Activated naive CD4-positive, alpha-beta T cell treated with anti-CD3 and anti-CD28 coated beads, Interleukin-2, amount 10 ng/mL, durations not matched to agents 7 days and 5 days (primary cell): Measurements from ENCODE around the gene ECM1.

Experiments
- CTCF ChIA-PET: fragments of 350-600 bp; sonication (Branson Sonifier 250); formaldehyde crosslinking; loops from one replicate; lab custom pipeline; 2021; ENCODE audit warnings: antibody characterized with exemption; lab: Charles Lee
- DNase-seq: peaks from one replicate; pipeline ENCODE4 v3.0.0-alpha.2; 2020
- H3K27ac Mint-ChIP-seq: one replicate; pipeline ENCODE4 v1.8.0; 2021; ENCODE audit warnings: mild to moderate bottlenecking, moderate library complexity, mixed read lengths
- H3K27me3 Mint-ChIP-seq: one replicate; pipeline ENCODE4 v1.8.0; 2021; ENCODE audit warnings: mild to moderate bottlenecking, mixed read lengths
- H3K36me3 Mint-ChIP-seq: one replicate; pipeline ENCODE4 v1.8.0; 2021; ENCODE audit warnings: mixed read lengths
- H3K4me1 Mint-ChIP-seq: one replicate; pipeline ENCODE4 v1.8.0; 2021; ENCODE audit warnings: mixed read lengths
- H3K4me3 Mint-ChIP-seq: one replicate; pipeline ENCODE4 v1.8.0; 2021; ENCODE audit warnings: mild to moderate bottlenecking, moderate library complexity, mixed read lengths
- H3K9me3 Mint-ChIP-seq: one replicate; pipeline ENCODE4 v1.8.0; 2021; ENCODE audit warnings: mixed read lengths

The ECM1 gene

DNA sequence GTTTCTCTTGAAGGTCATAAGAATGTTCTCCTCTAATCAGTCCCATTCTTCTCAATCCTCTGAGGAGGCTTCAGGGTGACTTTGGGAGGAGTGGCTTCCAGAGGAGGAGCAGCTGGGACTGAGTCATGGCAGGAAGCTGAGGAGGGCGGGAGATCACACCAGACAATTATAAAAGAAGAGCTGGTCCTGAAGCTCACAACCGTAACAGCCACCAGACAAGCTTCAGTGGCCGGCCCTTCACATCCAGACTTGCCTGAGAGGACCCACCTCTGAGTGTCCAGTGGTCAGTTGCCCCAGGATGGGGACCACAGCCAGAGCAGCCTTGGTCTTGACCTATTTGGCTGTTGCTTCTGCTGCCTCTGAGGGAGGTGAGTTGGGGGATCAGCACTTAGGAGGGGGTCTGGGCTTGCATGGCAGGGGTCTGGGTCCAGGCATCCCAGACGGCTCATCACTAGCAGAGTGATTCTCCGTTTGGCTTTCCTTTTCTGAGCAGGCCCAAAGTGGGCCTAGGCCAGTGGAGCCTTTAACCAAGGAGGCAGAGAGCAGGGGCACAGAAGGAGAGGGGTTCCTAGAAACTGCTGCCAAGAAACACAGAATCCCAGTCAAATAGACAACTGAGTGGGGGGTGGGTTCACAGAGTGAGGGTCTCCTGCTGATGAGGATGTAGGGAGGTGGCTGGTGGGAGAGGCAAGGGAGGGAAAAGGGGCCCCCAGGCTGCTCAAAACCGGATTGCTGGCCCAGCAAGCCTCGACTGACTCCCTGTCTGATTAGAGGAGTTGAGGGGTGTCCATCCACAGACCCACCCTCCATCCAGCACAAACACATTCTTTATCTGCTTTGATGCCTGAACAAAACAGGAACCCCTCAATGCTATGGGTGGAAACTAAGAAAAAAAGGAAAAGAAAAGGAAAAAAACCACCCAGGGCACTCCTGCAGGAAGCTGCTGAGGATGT lies at the start of gene ECM1:
Gene ECM1 (plus strand): TSS at position 198 of the 953 bp plus-strand sequence. CDS start 101 bp downstream, at position 299.
- Mint-ChIP-seq H3K9me3 (no peaks in the 10 kb centered on the region), H3K27ac (no peak within 1 kb of the TSS)

DNA sequence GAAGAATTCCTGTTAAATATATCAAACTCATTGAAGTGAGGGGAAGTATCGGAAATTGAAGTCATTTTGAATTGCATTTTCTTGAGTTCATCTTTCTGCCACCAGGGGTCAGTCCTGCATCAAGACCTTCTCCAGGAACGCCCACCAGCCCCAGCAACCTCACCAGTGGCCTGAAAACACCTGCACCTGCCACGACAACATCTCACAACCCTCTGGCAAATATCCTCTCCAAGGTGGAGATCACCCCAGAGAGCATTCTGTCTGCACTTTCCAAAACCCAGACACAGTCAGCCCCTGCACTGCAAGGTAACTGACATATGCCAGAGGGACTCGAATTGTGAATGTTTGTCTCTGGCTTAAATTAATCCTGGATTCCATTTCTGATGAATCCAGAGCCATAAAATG lies 43.5 kb upstream of the ECM1 start:
- no peak overlapping the region for H3K27ac Mint-ChIP-seq
- CTCF ChIA-PET, result interaction anchor here (1.2 to 1.4 kb wide), 2 partner anchors 69 to 72 kb away, joined by 5 to 11 read pairs; no protein-coding TSS in a partner anchor
- peak; percentile 80 for DNase-seq
- peaks cover 3% of the 10 kb centered on the region for H3K4me1 Mint-ChIP-seq
- peaks cover 24% of the 10 kb centered on the region for H3K36me3 Mint-ChIP-seq
- no peaks in the 10 kb centered on the region for H3K9me3 Mint-ChIP-seq
- no peak overlapping the region for H3K4me3 Mint-ChIP-seq
- H3K27me3 Mint-ChIP-seq, result no peaks in the 10 kb centered on the region

More for the DNA sequence above, at the start of gene ECM1:
- no peak for DNase-seq
- Mint-ChIP-seq H3K4me1 (peaks cover 9% of the 10 kb centered on the region), H3K27me3 (no peaks in the 10 kb centered on the region), H3K36me3 (peaks cover 25% of the 10 kb centered on the region), H3K4me3 (no peak within 1 kb of the TSS)
- CTCF ChIA-PET, result no interaction called here

DNA sequence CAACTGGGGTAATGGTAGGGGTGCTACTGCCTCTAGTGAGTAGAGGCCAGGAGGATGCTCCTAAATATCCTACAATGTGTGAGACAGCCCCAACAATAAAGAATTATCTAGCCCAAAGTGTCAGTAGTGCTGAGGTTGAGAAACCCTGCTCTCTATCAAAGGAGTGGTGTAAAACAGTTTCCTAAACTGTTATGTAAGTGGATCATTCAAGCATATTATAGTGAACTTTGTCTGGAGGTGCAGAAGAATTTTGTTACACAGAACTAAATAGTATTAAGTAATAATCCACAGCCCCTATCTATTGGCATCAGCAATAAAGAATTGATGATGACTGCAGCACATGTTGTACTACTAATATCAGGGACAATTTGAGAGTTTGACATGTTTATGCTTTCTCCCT lies 40.9 kb upstream of the ECM1 start:
- Mint-ChIP-seq H3K4me1 (no peaks in the 10 kb centered on the region), H3K36me3 (peaks cover 33% of the 10 kb centered on the region), H3K9me3 (no peaks in the 10 kb centered on the region), H3K27me3 (no peaks in the 10 kb centered on the region), H3K4me3 (no peak overlapping the region), H3K27ac (no peak overlapping the region)
- CTCF ChIA-PET, result no interaction called here
- DNase-seq, result no peak

DNA sequence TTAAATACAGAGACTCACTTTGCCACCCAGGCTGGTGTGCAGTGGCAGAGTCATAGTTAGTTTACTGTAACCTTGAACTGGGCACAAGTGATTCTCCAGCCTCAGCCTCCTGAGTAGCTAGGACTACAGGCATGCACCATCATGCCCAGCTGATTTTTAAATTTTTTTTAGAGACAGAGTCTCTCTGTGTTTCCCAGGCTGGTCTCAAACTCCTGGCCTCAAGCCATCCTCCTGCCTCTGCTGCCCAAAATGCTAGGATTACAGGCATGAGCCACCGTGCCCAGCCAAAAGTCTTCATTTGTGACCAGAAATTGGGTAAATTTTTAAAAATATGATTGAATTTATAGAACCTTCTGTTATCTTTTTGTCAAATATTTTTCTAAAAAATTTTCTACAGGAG lies 38.6 kb upstream of the ECM1 start:
- CTCF ChIA-PET, result no interaction called here
- H3K36me3 Mint-ChIP-seq, result peaks cover 37% of the 10 kb centered on the region
- H3K4me3 Mint-ChIP-seq, result no peak overlapping the region
- no peaks in the 10 kb centered on the region for H3K4me1 Mint-ChIP-seq
- DNase-seq, result no peak
- no peak overlapping the region for H3K27ac Mint-ChIP-seq
- H3K27me3 Mint-ChIP-seq, result no peaks in the 10 kb centered on the region
- H3K9me3 Mint-ChIP-seq, result no peaks in the 10 kb centered on the region

DNA sequence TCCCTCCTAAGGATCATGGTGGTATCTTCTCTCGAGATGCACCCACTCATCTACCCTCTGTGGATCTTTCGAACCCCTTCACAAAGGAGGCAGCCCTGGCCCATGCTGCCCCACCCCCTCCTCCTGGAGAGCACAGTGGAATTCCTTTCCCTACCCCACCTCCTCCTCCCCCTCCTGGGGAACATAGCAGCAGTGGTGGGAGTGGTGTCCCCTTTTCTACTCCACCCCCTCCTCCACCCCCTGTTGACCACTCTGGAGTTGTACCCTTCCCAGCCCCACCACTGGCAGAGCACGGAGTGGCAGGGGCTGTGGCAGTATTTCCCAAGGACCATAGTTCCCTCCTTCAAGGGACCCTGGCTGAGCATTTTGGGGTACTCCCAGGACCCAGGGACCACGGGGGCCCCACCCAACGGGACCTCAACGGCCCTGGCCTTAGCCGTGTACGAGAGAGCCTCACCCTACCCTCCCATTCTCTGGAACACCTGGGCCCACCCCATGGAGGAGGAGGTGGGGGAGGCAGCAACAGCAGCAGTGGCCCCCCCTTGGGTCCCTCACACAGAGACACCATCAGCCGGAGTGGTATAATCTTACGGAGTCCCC lies 35.2 kb upstream of the ECM1 start:
- CTCF ChIA-PET, result no interaction called here
- no peaks in the 10 kb centered on the region for H3K27me3 Mint-ChIP-seq
- peaks cover 26% of the 10 kb centered on the region for H3K36me3 Mint-ChIP-seq
- DNase-seq, result no peak
- H3K27ac Mint-ChIP-seq, result no peak overlapping the region
- H3K4me1 Mint-ChIP-seq, result no peaks in the 10 kb centered on the region
- no peak overlapping the region for H3K4me3 Mint-ChIP-seq
- H3K9me3 Mint-ChIP-seq, result no peaks in the 10 kb centered on the region

DNA sequence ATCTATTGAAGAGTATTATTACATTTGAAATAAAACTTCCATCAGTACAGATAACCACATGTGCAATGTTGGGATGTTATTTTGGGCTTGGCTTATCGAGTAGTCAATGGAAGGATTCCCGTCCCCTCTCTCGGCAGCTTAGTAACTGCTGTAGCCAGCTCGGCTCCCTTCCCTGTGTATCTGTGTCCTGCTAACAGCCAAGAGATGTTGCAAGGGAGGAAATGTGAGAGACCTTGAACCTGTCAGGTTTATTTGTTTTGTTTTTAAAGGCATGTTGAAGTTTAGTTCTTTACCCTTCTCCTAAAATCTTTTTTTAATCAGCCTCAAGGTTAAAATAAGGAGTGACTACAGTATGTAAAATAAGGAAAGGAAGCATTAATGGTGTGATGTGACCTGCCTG lies 34.2 kb upstream of the ECM1 start:
- Mint-ChIP-seq H3K4me1 (no peaks in the 10 kb centered on the region), H3K4me3 (no peak overlapping the region), H3K27ac (no peak overlapping the region), H3K9me3 (no peaks in the 10 kb centered on the region), H3K27me3 (no peaks in the 10 kb centered on the region), H3K36me3 (peaks cover 26% of the 10 kb centered on the region)
- CTCF ChIA-PET, result no interaction called here
- no peak for DNase-seq

DNA sequence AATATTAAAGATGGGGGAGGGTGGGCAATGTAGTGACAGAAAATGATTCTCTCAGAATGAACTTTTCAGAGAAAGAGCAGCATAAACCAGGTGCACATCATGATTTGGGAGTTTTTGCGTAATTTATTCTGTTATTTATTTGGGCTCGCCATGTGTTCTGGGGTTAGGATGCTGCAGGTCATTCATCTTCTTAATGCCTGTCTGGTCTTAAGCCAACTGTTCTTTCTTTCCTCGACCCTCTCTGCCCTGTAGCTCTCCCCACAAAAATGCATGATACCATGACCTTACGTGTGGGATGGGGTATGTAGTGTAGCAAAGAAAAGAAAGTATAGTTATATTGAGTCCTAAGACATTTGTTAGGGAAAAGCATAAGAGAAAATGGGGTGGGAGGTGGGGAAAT lies 33.0 kb upstream of the ECM1 start:
- Mint-ChIP-seq H3K27ac (no peak overlapping the region), H3K4me1 (no peaks in the 10 kb centered on the region), H3K9me3 (no peaks in the 10 kb centered on the region), H3K27me3 (no peaks in the 10 kb centered on the region), H3K4me3 (no peak overlapping the region), H3K36me3 (peaks cover 26% of the 10 kb centered on the region)
- no peak for DNase-seq
- CTCF ChIA-PET, result no interaction called here

DNA sequence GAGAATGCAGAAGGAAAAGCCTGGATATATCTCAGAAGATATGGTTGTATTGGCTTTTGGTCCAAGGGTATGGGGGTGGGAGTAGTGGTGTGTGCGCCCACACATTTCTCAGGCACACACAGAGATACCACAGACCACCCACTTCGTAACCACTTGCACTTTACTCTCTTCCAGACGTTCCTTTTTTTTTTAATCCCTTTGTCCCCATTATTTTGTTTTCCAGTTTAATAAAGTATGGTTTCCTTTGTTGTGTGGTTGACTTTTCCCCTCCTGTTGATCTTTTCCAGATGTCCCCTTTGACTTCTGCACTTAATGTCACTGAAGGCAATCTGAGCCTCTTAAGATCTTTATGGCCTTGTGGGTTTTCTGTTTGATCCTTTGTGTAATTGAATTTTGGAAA lies 31.2 kb upstream of the ECM1 start:
- H3K4me3 Mint-ChIP-seq, result no peak overlapping the region
- no peaks in the 10 kb centered on the region for H3K9me3 Mint-ChIP-seq
- peaks cover 10% of the 10 kb centered on the region for H3K36me3 Mint-ChIP-seq
- peaks cover 4% of the 10 kb centered on the region for H3K27me3 Mint-ChIP-seq
- H3K4me1 Mint-ChIP-seq, result no peaks in the 10 kb centered on the region
- H3K27ac Mint-ChIP-seq, result no peak overlapping the region
- CTCF ChIA-PET, result no interaction called here
- DNase-seq, result no peak

DNA sequence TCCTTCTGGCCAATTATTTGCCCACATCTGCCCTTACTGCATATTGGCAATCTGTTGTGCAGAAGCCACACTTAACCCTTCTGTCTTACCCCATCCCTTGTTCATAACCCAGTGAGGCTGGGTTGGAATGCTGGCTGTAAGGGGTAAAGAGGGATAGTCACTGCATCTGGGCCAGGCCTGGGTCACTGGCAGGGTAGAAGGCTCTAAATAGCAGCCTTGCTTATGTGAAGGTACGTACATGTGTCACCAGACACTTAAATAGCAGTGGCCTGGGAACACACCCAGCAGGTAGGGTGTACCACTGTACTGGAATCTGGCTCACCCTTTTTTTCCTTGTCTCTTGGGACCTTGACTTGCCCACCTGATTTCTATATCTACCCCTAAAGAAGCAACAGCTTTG lies 30.6 kb upstream of the ECM1 start:
- Mint-ChIP-seq H3K36me3 (peaks cover 4% of the 10 kb centered on the region), H3K27me3 (peaks cover 4% of the 10 kb centered on the region), H3K4me1 (no peaks in the 10 kb centered on the region), H3K27ac (no peak overlapping the region), H3K9me3 (no peaks in the 10 kb centered on the region), H3K4me3 (no peak overlapping the region)
- CTCF ChIA-PET, result no interaction called here
- no peak for DNase-seq

DNA sequence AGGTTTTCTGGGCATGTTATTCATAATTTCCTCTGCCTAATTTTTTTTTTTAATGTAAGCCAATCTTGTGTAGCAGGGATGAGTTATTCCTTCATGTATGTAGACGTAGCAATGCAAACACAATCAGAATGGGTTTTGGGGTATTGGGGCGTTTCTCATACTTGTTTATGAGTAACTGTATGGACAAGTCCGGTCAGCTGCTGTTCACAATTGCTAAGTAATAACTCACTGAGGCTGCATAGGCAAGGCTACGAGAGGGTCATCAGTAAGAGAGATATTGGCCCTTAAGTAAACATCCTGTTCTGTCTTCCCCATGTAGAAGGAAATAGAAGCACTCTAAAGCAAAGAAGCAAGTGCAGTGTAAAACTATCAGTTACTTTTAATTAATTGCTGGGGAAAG lies 30.2 kb upstream of the ECM1 start:
- no peak for DNase-seq
- Mint-ChIP-seq H3K4me1 (no peaks in the 10 kb centered on the region), H3K27me3 (peaks cover 4% of the 10 kb centered on the region)

DNA sequence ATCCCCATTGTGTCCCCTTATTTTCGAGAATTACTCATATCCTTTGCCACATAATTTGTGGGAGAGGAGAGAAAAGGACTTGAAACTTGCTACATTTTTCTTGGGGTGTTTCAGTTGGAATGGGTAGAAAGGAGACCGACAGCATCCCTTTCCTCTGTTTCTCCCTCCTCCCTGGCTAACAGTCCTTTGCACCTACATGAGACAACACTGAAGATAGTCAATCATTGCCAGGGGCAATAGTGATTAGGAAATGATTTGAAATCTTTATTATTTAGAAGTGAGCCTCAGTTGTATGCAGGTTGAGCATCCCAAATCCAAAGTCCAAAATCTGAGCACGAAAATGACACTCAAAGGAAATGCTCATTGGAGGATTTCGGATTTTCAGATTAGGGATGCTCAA lies 28.5 kb upstream of the ECM1 start:
- peaks cover 4% of the 10 kb centered on the region for H3K27me3 Mint-ChIP-seq
- H3K27ac Mint-ChIP-seq, result no peak overlapping the region
- CTCF ChIA-PET, result interaction anchor here (0.7 kb wide), 1 partner anchor 516 kb away, joined by 3 read pairs; no protein-coding TSS in a partner anchor

More for the DNA sequence above, 30.2 kb upstream of the ECM1 start:
- no peak overlapping the region for H3K27ac Mint-ChIP-seq
- CTCF ChIA-PET, result no interaction called here
- no peaks in the 10 kb centered on the region for H3K9me3 Mint-ChIP-seq
- H3K36me3 Mint-ChIP-seq, result peaks cover 1% of the 10 kb centered on the region
- H3K4me3 Mint-ChIP-seq, result no peak overlapping the region

DNA sequence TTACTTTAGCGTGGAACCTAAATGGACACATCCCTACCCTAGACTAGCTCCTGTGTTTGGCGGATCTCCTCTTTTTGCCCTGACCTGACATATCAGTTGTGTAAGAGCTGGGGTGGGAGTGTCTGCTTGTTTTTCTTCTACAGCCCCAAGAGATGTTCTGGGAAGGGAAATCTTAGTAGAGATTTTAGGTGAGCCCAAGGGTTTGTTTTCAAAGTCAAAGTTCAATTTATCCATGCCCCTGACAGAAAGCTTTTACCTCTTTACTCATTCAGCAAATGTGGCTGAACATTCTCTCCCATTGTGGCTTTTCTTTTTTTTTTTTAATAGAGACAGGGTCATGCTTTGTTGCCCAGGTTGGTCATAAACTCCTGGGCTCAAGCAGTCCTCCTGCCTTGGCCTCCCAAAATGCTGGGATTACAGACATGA lies 28.0 kb upstream of the ECM1 start:
- H3K27me3 Mint-ChIP-seq, result peaks cover 4% of the 10 kb centered on the region
- DNase-seq, result no peak
- no peak overlapping the region for H3K4me3 Mint-ChIP-seq
- no peak overlapping the region for H3K27ac Mint-ChIP-seq
- H3K9me3 Mint-ChIP-seq, result no peaks in the 10 kb centered on the region
- H3K36me3 Mint-ChIP-seq, result no peaks in the 10 kb centered on the region
- CTCF ChIA-PET, result interaction anchor here (0.7 kb wide), 1 partner anchor 516 kb away, joined by 3 read pairs; no protein-coding TSS in a partner anchor
- H3K4me1 Mint-ChIP-seq, result no peaks in the 10 kb centered on the region

More for the DNA sequence above, 28.5 kb upstream of the ECM1 start:
- Mint-ChIP-seq H3K4me3 (no peak overlapping the region), H3K9me3 (no peaks in the 10 kb centered on the region), H3K36me3 (no peaks in the 10 kb centered on the region), H3K4me1 (no peaks in the 10 kb centered on the region)
- no peak for DNase-seq

DNA sequence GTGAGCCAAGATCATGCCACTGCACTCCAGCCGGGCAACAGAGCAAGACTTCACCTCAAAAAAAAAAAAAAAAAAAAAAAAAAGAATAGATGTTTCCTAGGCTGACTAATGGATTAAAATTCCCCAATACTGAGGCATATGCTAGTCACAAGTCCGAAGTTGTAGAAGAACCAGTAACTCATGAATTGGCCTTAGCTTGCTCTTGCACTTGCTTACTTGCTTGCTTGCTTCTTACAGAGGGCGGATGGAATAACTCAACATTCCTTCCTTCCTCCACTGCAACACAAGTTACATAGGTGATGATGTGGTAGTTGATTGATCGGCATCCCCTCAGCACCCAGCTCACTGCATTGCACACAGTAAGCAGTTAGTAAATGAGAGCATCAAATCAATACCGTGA lies 23.5 kb upstream of the ECM1 start:
- H3K27me3 Mint-ChIP-seq, result peaks cover 4% of the 10 kb centered on the region
- H3K27ac Mint-ChIP-seq, result no peak overlapping the region
- peaks cover 3% of the 10 kb centered on the region for H3K36me3 Mint-ChIP-seq
- no peak for DNase-seq
- peaks cover 25% of the 10 kb centered on the region for H3K4me1 Mint-ChIP-seq
- H3K4me3 Mint-ChIP-seq, result no peak overlapping the region
- no peaks in the 10 kb centered on the region for H3K9me3 Mint-ChIP-seq
- CTCF ChIA-PET, result no interaction called here

DNA sequence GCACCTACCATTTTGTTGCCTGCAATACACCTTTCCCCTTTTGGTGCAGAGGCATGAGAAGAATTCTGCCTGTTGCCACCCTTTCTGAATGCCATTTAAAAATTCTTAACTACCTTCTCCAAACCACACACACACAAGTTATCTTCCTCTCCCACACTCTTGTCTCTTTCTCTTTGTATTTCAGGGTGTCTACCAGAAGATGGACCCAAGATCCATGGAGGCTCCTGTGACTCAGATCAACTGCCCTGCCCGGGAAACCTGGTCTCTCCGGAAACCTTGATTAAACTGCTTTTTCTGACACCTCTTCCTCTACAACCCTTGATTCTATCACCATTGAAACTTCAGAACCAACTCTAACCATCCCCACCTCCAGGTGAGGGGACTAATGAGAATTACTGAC lies 23.0 kb upstream of the ECM1 start:
- Mint-ChIP-seq H3K27me3 (peaks cover 4% of the 10 kb centered on the region), H3K36me3 (peaks cover 3% of the 10 kb centered on the region), H3K27ac (no peak overlapping the region), H3K4me1 (peaks cover 25% of the 10 kb centered on the region), H3K4me3 (no peak overlapping the region), H3K9me3 (no peaks in the 10 kb centered on the region)
- CTCF ChIA-PET, result interaction anchor here (1.0 to 1.7 kb wide), 2 partner anchors 20 to 229 kb away, joined by 3 to 5 read pairs; no protein-coding TSS in a partner anchor
- no peak for DNase-seq
